DOHH2 (cell line): ENCODE measurements around the gene LARGE1.

Source experiments
- CTCF ChIP-seq: fragments of 200-600 bp; sonication (generic); IDR thresholded peaks from one replicate; pipeline ENCODE4 v1.5.1; 2014; ENCODE audit warnings: antibody characterized with exemption, mild to moderate bottlenecking, low read depth, low read length; ENCODE audit not compliant: poor library complexity, severe bottlenecking
- EZH2phosphoT487 ChIP-seq: fragments of 200-600 bp; sonication (generic); IDR thresholded peaks from 2 replicates; pipeline ENCODE4 v1.6.1; 2017; ENCODE audit warnings: borderline replicate concordance, mild to moderate bottlenecking, antibody characterized with exemption, low read length, moderate library complexity, mixed read lengths

GRCh38 chr22:33261699-33262098 is 658.6 kb downstream of the LARGE1 start:
- TF ChIP-seq CTCF (no peak), EZH2phosphoT487 (no peak)
